GM23338 (cell line): ENCODE measurements around the gene RER1.

Source experiments
- CREB1 ChIP-seq: fragments of 250-450 bp; sonication (Bioruptor Pico); IDR thresholded peaks from 2 replicates; pipeline ENCODE4 v1.5.0; 2020; ENCODE audit warnings: low read depth, mild to moderate bottlenecking, moderate library complexity
- CTCF ChIP-seq, 2 experiments: fragments of 200-600 bp in 1 of 2; sonication (generic) in 1 of 2; conservative IDR thresholded peaks; 2 replicates each; pipeline versions ENCODE4 v1.5.1 to v1.6.1; 2016 to 2017; ENCODE audit warnings: antibody characterized with exemption in 2 of 2, low read depth in 2 of 2, mild to moderate bottlenecking in 2 of 2, moderate library complexity in 1 of 2
- EZH2 ChIP-seq: fragments of 200-600 bp; sonication (generic); IDR thresholded peaks from one replicate; pipeline ENCODE4 v1.8.0; 2017; ENCODE audit warnings: antibody characterized with exemption, mild to moderate bottlenecking, low read depth; ENCODE audit not compliant: unreplicated experiment
- EZH2phosphoT487 ChIP-seq: fragments of 200-600 bp; sonication (generic); IDR thresholded peaks from one replicate; pipeline ENCODE4 v1.8.1; 2018; ENCODE audit warnings: antibody characterized with exemption; ENCODE audit not compliant: unreplicated experiment
- JUNB ChIP-seq: IDR thresholded peaks from one replicate; pipeline ENCODE4 v1.6.1; 2016; ENCODE audit warnings: antibody characterized with exemption; ENCODE audit not compliant: unreplicated experiment
- POLR2AphosphoS5 ChIP-seq: IDR thresholded peaks from 2 replicates; pipeline ENCODE4 v1.6.1; 2016; ENCODE audit warnings: antibody characterized with exemption, low read depth
- STAT1 ChIP-seq: IDR thresholded peaks from one replicate; pipeline ENCODE4 v1.6.1; 2016; ENCODE audit warnings: antibody characterized with exemption; ENCODE audit not compliant: unreplicated experiment
- ZNF114 ChIP-seq: fragments of 250-450 bp; sonication (Bioruptor Pico); IDR thresholded peaks from 2 replicates; pipeline ENCODE4 v1.5.0; 2020; ENCODE audit warnings: mild to moderate bottlenecking, moderate library complexity
- ZNF331 ChIP-seq: fragments of 250-450 bp; sonication (Bioruptor Pico); IDR thresholded peaks from 2 replicates; pipeline ENCODE4 v1.5.0; 2020; ENCODE audit warnings: low read depth, mild to moderate bottlenecking, moderate library complexity
- TF ChIP-seq, protein P1 (sequence below): IDR thresholded peaks from one replicate; pipeline ENCODE4 v1.6.1; 2018; ENCODE audit warnings: antibody characterized with exemption; ENCODE audit not compliant: unreplicated experiment
- TF ChIP-seq, protein P2 (sequence below): IDR thresholded peaks from 2 replicates; pipeline ENCODE4 v1.6.1; 2016; ENCODE audit warnings: antibody characterized with exemption

DNA sequence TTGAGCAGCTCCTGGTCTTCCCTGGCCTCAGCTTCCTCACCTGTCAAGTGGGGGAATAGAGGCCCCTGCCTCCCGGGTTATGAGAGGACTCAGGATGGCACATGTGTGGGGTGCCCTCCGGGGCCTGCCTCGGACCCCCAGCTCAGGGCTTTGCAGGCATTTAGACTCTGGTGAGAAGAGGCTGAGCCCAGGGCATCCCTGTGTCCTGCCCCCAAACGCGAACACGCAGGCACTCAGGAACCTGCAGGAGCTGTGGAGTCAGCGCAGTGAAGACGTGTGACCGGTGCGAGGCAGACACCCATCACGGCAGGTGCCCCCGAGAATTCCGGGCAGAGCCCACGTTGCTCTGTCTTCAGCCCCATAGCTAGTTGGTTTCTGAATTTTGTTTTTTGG, 26.2 kb downstream of the RER1 start:
- TF ChIP-seq EZH2 (no peak), POLR2AphosphoS5 (no peak), CTCF (conservative IDR thresholded peaks at IDR 0.05; ENCODE audit: low read depth in 2 of 2) (no peak), EZH2phosphoT487 (no peak), CREB1 (CRISPR knock-in tag) (no peak), ZNF331 (CRISPR knock-in tag) (no peak), STAT1 (no peak), ZNF114 (CRISPR knock-in tag) (no peak), JUNB (no peak)
- TF ChIP-seq, protein P1, sequence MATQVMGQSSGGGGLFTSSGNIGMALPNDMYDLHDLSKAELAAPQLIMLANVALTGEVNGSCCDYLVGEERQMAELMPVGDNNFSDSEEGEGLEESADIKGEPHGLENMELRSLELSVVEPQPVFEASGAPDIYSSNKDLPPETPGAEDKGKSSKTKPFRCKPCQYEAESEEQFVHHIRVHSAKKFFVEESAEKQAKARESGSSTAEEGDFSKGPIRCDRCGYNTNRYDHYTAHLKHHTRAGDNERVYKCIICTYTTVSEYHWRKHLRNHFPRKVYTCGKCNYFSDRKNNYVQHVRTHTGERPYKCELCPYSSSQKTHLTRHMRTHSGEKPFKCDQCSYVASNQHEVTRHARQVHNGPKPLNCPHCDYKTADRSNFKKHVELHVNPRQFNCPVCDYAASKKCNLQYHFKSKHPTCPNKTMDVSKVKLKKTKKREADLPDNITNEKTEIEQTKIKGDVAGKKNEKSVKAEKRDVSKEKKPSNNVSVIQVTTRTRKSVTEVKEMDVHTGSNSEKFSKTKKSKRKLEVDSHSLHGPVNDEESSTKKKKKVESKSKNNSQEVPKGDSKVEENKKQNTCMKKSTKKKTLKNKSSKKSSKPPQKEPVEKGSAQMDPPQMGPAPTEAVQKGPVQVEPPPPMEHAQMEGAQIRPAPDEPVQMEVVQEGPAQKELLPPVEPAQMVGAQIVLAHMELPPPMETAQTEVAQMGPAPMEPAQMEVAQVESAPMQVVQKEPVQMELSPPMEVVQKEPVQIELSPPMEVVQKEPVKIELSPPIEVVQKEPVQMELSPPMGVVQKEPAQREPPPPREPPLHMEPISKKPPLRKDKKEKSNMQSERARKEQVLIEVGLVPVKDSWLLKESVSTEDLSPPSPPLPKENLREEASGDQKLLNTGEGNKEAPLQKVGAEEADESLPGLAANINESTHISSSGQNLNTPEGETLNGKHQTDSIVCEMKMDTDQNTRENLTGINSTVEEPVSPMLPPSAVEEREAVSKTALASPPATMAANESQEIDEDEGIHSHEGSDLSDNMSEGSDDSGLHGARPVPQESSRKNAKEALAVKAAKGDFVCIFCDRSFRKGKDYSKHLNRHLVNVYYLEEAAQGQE = no peak
- TF ChIP-seq, protein P2, sequence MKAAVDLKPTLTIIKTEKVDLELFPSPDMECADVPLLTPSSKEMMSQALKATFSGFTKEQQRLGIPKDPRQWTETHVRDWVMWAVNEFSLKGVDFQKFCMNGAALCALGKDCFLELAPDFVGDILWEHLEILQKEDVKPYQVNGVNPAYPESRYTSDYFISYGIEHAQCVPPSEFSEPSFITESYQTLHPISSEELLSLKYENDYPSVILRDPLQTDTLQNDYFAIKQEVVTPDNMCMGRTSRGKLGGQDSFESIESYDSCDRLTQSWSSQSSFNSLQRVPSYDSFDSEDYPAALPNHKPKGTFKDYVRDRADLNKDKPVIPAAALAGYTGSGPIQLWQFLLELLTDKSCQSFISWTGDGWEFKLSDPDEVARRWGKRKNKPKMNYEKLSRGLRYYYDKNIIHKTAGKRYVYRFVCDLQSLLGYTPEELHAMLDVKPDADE = no peak
